H1 (cell line): Measurements from ENCODE around the gene TM4SF1. TPM values are rescaled to one million over a fixed set of nuclear protein-coding genes. Genes with fewer than 3 reads are reported as not detected.

Experiments
- CTCF ChIA-PET: fragments of 300-600 bp; sonication (Branson Sonifier 250); formaldehyde crosslinking; loops from one replicate; lab custom pipeline; 2021; ENCODE audit not compliant: partially characterized antibody; lab: Charles Lee
- POLR2A ChIA-PET: fragments of 300-600 bp; sonication (Branson Sonifier 250); formaldehyde crosslinking; loops from one replicate; lab custom pipeline; 2021; ENCODE audit warnings: inconsistent platforms; ENCODE audit not compliant: partially characterized antibody; lab: Charles Lee
- DNase-seq, 2 experiments: peaks; one replicate each; pipeline versions ENCODE4 v3.0.0 to v3.0.0-alpha.2; 2010 to 2022; ENCODE audit warnings: low spot score in 2 of 2, low read depth in 1 of 2, mixed read lengths in 1 of 2
- FAIRE-seq: peaks from 2 replicates; lab custom pipeline; 2011; peaks lifted over from hg19 to GRCh38; lab: Jason Lieb, UNC
- H2AFZ ChIP-seq: 2 replicates; pipeline ENCODE4 v1.8.1; 2012; ENCODE audit warnings: low read length, inconsistent platforms
- H2AK5ac ChIP-seq: 2 replicates; pipeline ENCODE4 v1.6.1; 2013; ENCODE audit warnings: low read depth, low read length
- H2BK120ac ChIP-seq: replicated peaks from 2 replicates; pipeline ENCODE3; 2013; ENCODE audit warnings: low read depth, low read length, inconsistent platforms
- H2BK12ac ChIP-seq: 2 replicates; pipeline ENCODE4 v1.6.1; 2013; ENCODE audit warnings: low read depth, low read length
- H2BK15ac ChIP-seq: 2 replicates; pipeline ENCODE4 v1.6.1; 2013; ENCODE audit warnings: low read length
- H2BK20ac ChIP-seq: 2 replicates; pipeline ENCODE4 v1.6.1; 2013; ENCODE audit warnings: low read length
- H2BK5ac ChIP-seq: 2 replicates; pipeline ENCODE4 v1.6.1; 2013; ENCODE audit warnings: low read depth, low read length
- H3K14ac ChIP-seq: 2 replicates; pipeline ENCODE4 v1.6.1; 2013; ENCODE audit warnings: inconsistent platforms; ENCODE audit not compliant: insufficient read length
- H3K18ac ChIP-seq: 2 replicates; pipeline ENCODE4 v1.6.1; 2013; ENCODE audit warnings: low read length; ENCODE audit errors: extremely low read depth
- H3K23ac ChIP-seq: 2 replicates; pipeline ENCODE4 v1.6.1; 2013; ENCODE audit warnings: inconsistent platforms; ENCODE audit not compliant: insufficient read length
- H3K23me2 ChIP-seq: 2 replicates; pipeline ENCODE4 v1.6.1; 2013; ENCODE audit warnings: low read depth, low read length
- H3K27ac ChIP-seq: 2 replicates; pipeline ENCODE4 v1.6.1; 2011; ENCODE audit warnings: low read depth, low read length, inconsistent platforms
- H3K27me3 ChIP-seq, 4 experiments: replicated peaks in 1 of 4; 1 replicate in 1 of 4; 2 replicates in 3 of 4; pipeline versions ENCODE4 v1.6.1 to v1.8.1; 2011 to 2013; ENCODE audit warnings: low read length in 3 of 4, mild to moderate bottlenecking in 3 of 4, inconsistent platforms in 2 of 4, mixed read lengths in 2 of 4, moderate library complexity in 1 of 4; ENCODE audit not compliant: control insufficient read depth in 3 of 4, insufficient read depth in 3 of 4; ENCODE audit errors: extremely low read depth in 1 of 4
- H3K36me3 ChIP-seq, 4 experiments: 2 replicates each; pipeline versions ENCODE4 v1.6.1 to v1.8.1; 2011 to 2013; ENCODE audit warnings: mild to moderate bottlenecking in 4 of 4, low read length in 3 of 4, moderate library complexity in 2 of 4, control low read depth in 1 of 4, inconsistent platforms in 1 of 4; ENCODE audit not compliant: insufficient read depth in 4 of 4, control insufficient read depth in 2 of 4
- H3K4ac ChIP-seq: replicated peaks from 2 replicates; pipeline ENCODE3; 2013; ENCODE audit warnings: low read length, low read depth, mixed read lengths, inconsistent platforms; ENCODE audit not compliant: insufficient read length
- H3K4me1 ChIP-seq, 4 experiments: replicated peaks in 1 of 4; 1 replicate in 1 of 4; 2 replicates in 3 of 4; pipeline versions ENCODE4 v1.6.1 to v1.8.1; 2011 to 2013; ENCODE audit warnings: low read length in 3 of 4, inconsistent platforms in 2 of 4, mixed read lengths in 1 of 4; ENCODE audit not compliant: insufficient read depth in 4 of 4, control insufficient read depth in 3 of 4
- H3K4me2 ChIP-seq, 2 experiments: 2 replicates each; pipeline versions ENCODE4 v1.6.1 to v1.8.1; 2011 to 2013; ENCODE audit warnings: low read depth in 2 of 2, low read length in 2 of 2, control low read depth in 1 of 2, inconsistent platforms in 1 of 2, mild to moderate bottlenecking in 1 of 2; ENCODE audit not compliant: insufficient read depth in 1 of 2
- H3K4me3 ChIP-seq, 4 experiments: fragments of 200-600, 300-600 bp in 1 of 4; sonication (generic), shearing (Covaris generic), sonication (Bioruptor Twin) in 1 of 4; 2 replicates each; pipeline versions ENCODE4 v1.5.1 to v1.8.1; 2011 to 2016; ENCODE audit warnings: low read length in 4 of 4, low read depth in 3 of 4, control low read depth in 2 of 4, inconsistent platforms in 2 of 4, mild to moderate bottlenecking in 2 of 4, mixed read lengths in 1 of 4, moderate library complexity in 1 of 4; ENCODE audit not compliant: insufficient read depth in 2 of 4; ENCODE audit errors: extremely low read depth in 1 of 4
- H3K56ac ChIP-seq: replicated peaks from 2 replicates; pipeline ENCODE3; 2013; ENCODE audit warnings: low read depth, mild to moderate bottlenecking, mixed read lengths, low read length, inconsistent platforms; ENCODE audit not compliant: insufficient read length
- H3K79me1 ChIP-seq: 2 replicates; pipeline ENCODE4 v1.6.1; 2013; ENCODE audit warnings: low read depth, low read length, control low read depth
- H3K79me2 ChIP-seq, 2 experiments: 2 replicates each; pipeline versions ENCODE4 v1.6.1 to v1.8.1; 2012 to 2013; ENCODE audit warnings: low read length in 2 of 2, mild to moderate bottlenecking in 2 of 2, inconsistent platforms in 1 of 2; ENCODE audit not compliant: insufficient read depth in 2 of 2, control insufficient read depth in 1 of 2
- H3K9ac ChIP-seq, 4 experiments: replicated peaks in 1 of 4; 1 replicate in 1 of 4; 2 replicates in 3 of 4; pipeline versions ENCODE4 v1.6.1 to v1.8.1; 2011 to 2013; ENCODE audit warnings: low read depth in 3 of 4, low read length in 3 of 4, control low read depth in 2 of 4, mild to moderate bottlenecking in 2 of 4, moderate library complexity in 2 of 4, inconsistent platforms in 1 of 4; ENCODE audit errors: extremely low read depth in 1 of 4
- H3K9me3 ChIP-seq, 2 experiments: 2 replicates each; pipeline versions ENCODE4 v1.6.1 to v1.8.1; 2012 to 2013; ENCODE audit warnings: mild to moderate bottlenecking in 2 of 2, moderate library complexity in 2 of 2, control low read depth in 1 of 2, inconsistent platforms in 1 of 2, low read depth in 1 of 2, low read length in 1 of 2, mixed read lengths in 1 of 2; ENCODE audit not compliant: insufficient read depth in 2 of 2
- H4K20me1 ChIP-seq, 2 experiments: replicated peaks in 1 of 2; 2 replicates each; pipeline versions ENCODE3 to v1.8.1; 2011 to 2013; ENCODE audit warnings: inconsistent platforms in 2 of 2, low read length in 2 of 2, mild to moderate bottlenecking in 1 of 2; ENCODE audit not compliant: insufficient read depth in 2 of 2, control insufficient read depth in 1 of 2
- H4K5ac ChIP-seq: 2 replicates; pipeline ENCODE4 v1.6.1; 2013; ENCODE audit warnings: low read length, low read depth, mixed read lengths, inconsistent platforms; ENCODE audit not compliant: insufficient read length
- H4K8ac ChIP-seq: 2 replicates; pipeline ENCODE4 v1.8.0; 2013; ENCODE audit warnings: mild to moderate bottlenecking, moderate library complexity, low read length, inconsistent platforms; ENCODE audit not compliant: insufficient read depth; ENCODE audit errors: extremely low read depth
- H4K91ac ChIP-seq: replicated peaks from 2 replicates; pipeline ENCODE3; 2013; ENCODE audit warnings: low read length, mixed read lengths, inconsistent platforms; ENCODE audit not compliant: insufficient read length
- ATF2 ChIP-seq: IDR thresholded peaks from 2 replicates; pipeline ENCODE4 v1.6.1; 2012; ENCODE audit warnings: low read length, inconsistent platforms
- HDAC6 ChIP-seq: IDR thresholded peaks from one replicate; pipeline ENCODE4 v1.7.1; 2012; ENCODE audit warnings: low read depth, mild to moderate bottlenecking, inconsistent platforms, low read length, moderate library complexity
- SIX5 ChIP-seq: IDR thresholded peaks from 2 replicates; pipeline ENCODE4 v1.6.1; 2011; ENCODE audit warnings: mild to moderate bottlenecking, low read depth, low read length
- TBP ChIP-seq: IDR thresholded peaks from 2 replicates; pipeline ENCODE4 v1.6.1; 2011; ENCODE audit warnings: low read depth, low read length, improper control_type of control experiment
- polyA plus RNA-seq, 7 experiments: library from polyadenylated mRNA; depleted of rRNA in 3 of 7; stranded (reverse) in 5 of 7; unstranded in 2 of 7; fragments of >200 nt in 5 of 7; fragments of 200-250 nt in 2 of 7; gene quantifications; 1 replicate in 5 of 7; 2 replicates in 1 of 7; 4 replicates in 1 of 7; pipeline versions ENCODE4 v1.2.1 to v1.2.3, GENCODE V29; 2011 to 2013; ENCODE audit warnings: missing spikeins in 2 of 7, mixed read lengths in 2 of 7
- total RNA-seq: library from RNA; stranded (reverse); fragmentation: NEBNext Ultra II Directional; extraction: Animal tissue kit (Norgen Biotek cat#: 25700); gene quantifications from 2 replicates; pipeline ENCODE4 v1.2.1, GENCODE V29; 2021

The TM4SF1 gene
- total and polyA plus RNA-seq, 2 of the 8 experiments (the other 6 are each of a cell fraction or from before 2014, with no cell fraction given) = 0.26 to 1.3 TPM

- H3K18ac ChIP-seq = no peak overlapping the region
- POLR2A ChIA-PET = no interaction called here
- H3K9ac ChIP-seq = no peak overlapping the region
- H2BK15ac ChIP-seq = no peak overlapping the region
- H2BK5ac ChIP-seq = no peak overlapping the region
- H3K79me1 ChIP-seq = no peaks in the 10 kb centered on the region
- no peak overlapping the region for H2AFZ ChIP-seq
- no peak overlapping the region for H3K4me2 ChIP-seq
- H4K8ac ChIP-seq = no peak overlapping the region
- no peak overlapping the region for H3K4me3 ChIP-seq
- no peaks in the 10 kb centered on the region for H4K20me1 ChIP-seq
- no peak overlapping the region for H4K91ac ChIP-seq
- H2AK5ac ChIP-seq = no peak overlapping the region
- no peak overlapping the region for H4K5ac ChIP-seq
- no peak overlapping the region for H3K56ac ChIP-seq
- no peaks in the 10 kb centered on the region for H3K9me3 ChIP-seq
- H3K23ac ChIP-seq = no peak overlapping the region
- no peak overlapping the region for H2BK20ac ChIP-seq
- CTCF ChIA-PET = interaction anchor here (1.5 to 1.6 kb wide), 2 partner anchors 163 to 375 kb away, joined by 3 to 4 read pairs; no protein-coding TSS in a partner anchor
- H3K4ac ChIP-seq = no peak overlapping the region
- DNase-seq = no peak
- no peaks in the 10 kb centered on the region for H3K79me2 ChIP-seq
- no peaks in the 10 kb centered on the region for H3K4me1 ChIP-seq
- no peak overlapping the region for H3K14ac ChIP-seq
- no peak overlapping the region for H2BK12ac ChIP-seq
- no peaks in the 10 kb centered on the region for H3K27me3 ChIP-seq
- no peak overlapping the region for H2BK120ac ChIP-seq
- H3K36me3 ChIP-seq = no peaks in the 10 kb centered on the region; a peak in 1 of 8 replicates
- no peak for TF ChIP-seq TBP
- TF ChIP-seq ATF2 = no peak
- no peak for TF ChIP-seq SIX5
- TF ChIP-seq HDAC6 = no peak
- H3K27ac ChIP-seq = no peak overlapping the region
- no peaks in the 10 kb centered on the region for H3K23me2 ChIP-seq
- FAIRE-seq = no peak
Observed at GRCh38 chr3:149325581-149325980, 51.9 kb downstream of the TM4SF1 start.
